ENCODE measurements around the gene PTGER1. TPM values are rescaled to one million over a fixed set of nuclear protein-coding genes. Genes with fewer than 3 reads are reported as not detected.

Gene PTGER1
- total RNA-seq, 1 experiment from 2014 or later: 0.42 TPM

GRCh38 chr19:14428882-14429416, 46.2 kb downstream of the PTGER1 start:
- CTCF ChIA-PET: interaction anchor here (0.7 to 1.5 kb wide), 2 partner anchors 35 to 80 kb away, joined by 4 to 9 read pairs; no protein-coding TSS in a partner anchor
- no peak for DNase-seq (ENCODE audit: unreplicated experiment)
- POLR2A ChIA-PET: interaction anchor here (1.1 to 1.4 kb wide), 3 partner anchors 9 to 66 kb away, joined by 3 to 4 read pairs (median 4); no protein-coding TSS in a partner anchor
- no TSS peak for BruUV-seq (replicated peaks)
- Mint-ChIP-seq H3K27me3 (ENCODE audit: insufficient read depth, unreplicated experiment) (no peaks in the 10 kb centered on the region), H3K36me3 (ENCODE audit: insufficient read depth, unreplicated experiment) (peaks cover 7% of the 10 kb centered on the region), H3K9me3 (ENCODE audit: unreplicated experiment) (no peaks in the 10 kb centered on the region), H3K4me3 (ENCODE audit: unreplicated experiment) (no peak overlapping the region), H3K4me1 (ENCODE audit: insufficient read depth, unreplicated experiment) (peaks cover 9% of the 10 kb centered on the region), H3K27ac (ENCODE audit: low read depth, unreplicated experiment) (no peak overlapping the region)
- TF ChIP-seq CTCF (IDR thresholded peaks at IDR 0.05; ENCODE audit: unreplicated experiment): no peak
- intact Hi-C loops (cut with micrococcal nuclease): no loop called here

- no TSS peak for BruUV-seq (replicated peaks)
- H3K4me3 Mint-ChIP-seq (ENCODE audit: unreplicated experiment): no peak overlapping the region
- H3K27me3 Mint-ChIP-seq (ENCODE audit: insufficient read depth, unreplicated experiment): no peaks in the 10 kb centered on the region
- no peak overlapping the region for H3K27ac Mint-ChIP-seq (ENCODE audit: low read depth, unreplicated experiment)
- POLR2A ChIA-PET: interaction anchor here (0.9 kb wide), 1 partner anchor 10 kb away, joined by 4 read pairs; no protein-coding TSS in a partner anchor
- peaks cover 7% of the 10 kb centered on the region for H3K4me1 Mint-ChIP-seq (ENCODE audit: insufficient read depth, unreplicated experiment)
- no peak for DNase-seq (ENCODE audit: unreplicated experiment)
- CTCF ChIA-PET: interaction anchor here (1.0 kb wide), 1 partner anchor 14 kb away, joined by 3 read pairs; no protein-coding TSS in a partner anchor
- H3K36me3 Mint-ChIP-seq (ENCODE audit: insufficient read depth, unreplicated experiment): peaks cover 7% of the 10 kb centered on the region
- intact Hi-C loops (cut with micrococcal nuclease): no loop called here
- H3K9me3 Mint-ChIP-seq (ENCODE audit: unreplicated experiment): no peaks in the 10 kb centered on the region
- no peak for TF ChIP-seq CTCF (IDR thresholded peaks at IDR 0.05; ENCODE audit: unreplicated experiment)
These were observed 47.7 kb downstream of the PTGER1 start for GRCh38 chr19:14427461-14427860.

DNA sequence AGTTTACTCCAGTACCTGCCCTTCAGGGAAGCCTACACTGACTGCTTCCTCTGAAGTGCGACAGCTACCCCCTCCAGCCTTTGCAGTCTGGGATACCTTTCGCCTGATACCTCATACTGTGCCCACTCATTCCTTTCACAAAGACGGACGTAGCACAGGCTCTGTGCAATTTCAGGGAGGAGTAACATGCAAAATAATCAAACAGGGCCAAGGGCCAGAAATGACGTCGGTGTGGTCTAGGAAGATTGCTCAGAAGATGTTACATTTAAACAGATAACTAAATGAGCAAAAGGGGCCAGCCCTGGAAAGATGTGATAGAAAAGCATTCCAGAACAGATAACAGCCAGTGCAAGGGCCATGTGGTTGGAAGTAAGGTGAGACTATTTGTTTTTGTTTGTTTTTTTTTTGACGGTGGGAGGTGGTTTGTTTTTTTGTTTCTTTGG, 49.4 kb downstream of the PTGER1 start:
- Mint-ChIP-seq H3K27ac (ENCODE audit: low read depth, unreplicated experiment) (no peak overlapping the region), H3K27me3 (ENCODE audit: insufficient read depth, unreplicated experiment) (no peaks in the 10 kb centered on the region), H3K36me3 (ENCODE audit: insufficient read depth, unreplicated experiment) (peaks cover 7% of the 10 kb centered on the region), H3K9me3 (ENCODE audit: unreplicated experiment) (no peaks in the 10 kb centered on the region), H3K4me1 (ENCODE audit: insufficient read depth, unreplicated experiment) (peaks cover 5% of the 10 kb centered on the region), H3K4me3 (ENCODE audit: unreplicated experiment) (no peak overlapping the region)
- POLR2A ChIA-PET: interaction anchor here (0.6 kb wide), 1 partner anchor 9 kb away, joined by 3 read pairs; no protein-coding TSS in a partner anchor
- no TSS peak for BruUV-seq (replicated peaks)
- no peak for TF ChIP-seq CTCF (IDR thresholded peaks at IDR 0.05; ENCODE audit: unreplicated experiment)
- intact Hi-C loops (cut with micrococcal nuclease): no loop called here
- CTCF ChIA-PET: interaction anchor here (0.6 to 1.0 kb wide), 2 partner anchors 59 to 130 kb away, joined by 3 read pairs; no protein-coding TSS in a partner anchor
- DNase-seq (ENCODE audit: unreplicated experiment): no peak

Other genes starting within 250 kb of the PTGER1 start
- 44.5 and 47.9 TPM in 2 replicates for gene ADGRE5, start 93.9 kb downstream of the PTGER1 start, total RNA-seq (2022)
- 62.1 and 65.4 TPM in 2 replicates for gene DDX39A, start 56.0 kb downstream of the PTGER1 start, total RNA-seq (2022)
- 94.8 and 141 TPM in 2 replicates for gene PKN1, start 42.0 kb downstream of the PTGER1 start, total RNA-seq (2022)
- gene GIPC1, start 20.8 kb upstream of the PTGER1 start, total RNA-seq (2022): 107 and 108 TPM in 2 replicates
- 71.6 and 97.4 TPM in 2 replicates for gene DNAJB1, start 43.0 kb upstream of the PTGER1 start, total RNA-seq (2022)
- gene TECR, start 54.2 kb upstream of the PTGER1 start, total RNA-seq (2022): 74.1 and 106 TPM in 2 replicates
- 153 and 165 TPM in 2 replicates for gene NDUFB7, start 96.7 kb upstream of the PTGER1 start, total RNA-seq (2022)
- not detected in 2 replicates for gene CLEC17A, start 107.7 kb upstream of the PTGER1 start, total RNA-seq (2022)
- gene ADGRE3, start 199.5 kb upstream of the PTGER1 start, total RNA-seq (2022): not detected in 2 replicates
- 15.4 and 17.5 TPM in 2 replicates for gene ZNF333, start 214.7 kb upstream of the PTGER1 start, total RNA-seq (2022)